ENCODE data around the gene CCDC3. TPM values are rescaled to one million over a fixed set of nuclear protein-coding genes. Genes with fewer than 3 reads are reported as not detected.

Gene CCDC3
- total RNA-seq, 1 experiment from 2014 or later = not detected

- CTCF ChIA-PET = no interaction called here
These were observed 29.4 kb downstream of the CCDC3 start for GRCh38 chr10:12972146-12972545.

GRCh38 chr10:12971001-12971788 is 30.3 kb downstream of the CCDC3 start:
- ChIA-PET CTCF (no interaction called here), POLR2A (ENCODE audit: unreplicated experiment) (interaction anchor here (0.5 kb wide), 1 partner anchor 622 kb away, joined by 6 read pairs; no protein-coding TSS in a partner anchor)
- no peak overlapping the region for H3K4me3 ChIP-seq (ENCODE audit: low read length)
- intact Hi-C loops (cut with micrococcal nuclease) = no loop called here
- H2AFZ ChIP-seq (ENCODE audit: low read length) = no peak overlapping the region
- no TSS peak for BruUV-seq (replicated peaks)
- no peak overlapping the region for H3K4me2 ChIP-seq (ENCODE audit: low read length)
- no peaks in the 10 kb centered on the region for H4K20me1 ChIP-seq (ENCODE audit: low read length)
- no peaks in the 10 kb centered on the region for H3K79me2 ChIP-seq (ENCODE audit: low read length)
- DNase-seq (no peak), ATAC-seq (no peak)
- no peak overlapping the region for H3K27ac ChIP-seq (ENCODE audit: low read length)
- no peaks in the 10 kb centered on the region for H3K36me3 ChIP-seq (ENCODE audit: low read depth, low read length)
- no peaks in the 10 kb centered on the region for H3F3A ChIP-seq (ENCODE audit: low read length, unreplicated experiment)
- no peak overlapping the region for H3K9ac ChIP-seq (ENCODE audit: low read length)
- no peaks in the 10 kb centered on the region for H3K9me2 ChIP-seq (replicated peaks; ENCODE audit: low read length)
- H3K9me3 ChIP-seq (ENCODE audit: low read length) = no peaks in the 10 kb centered on the region
- no peak for TF ChIP-seq CTCF (conservative IDR thresholded peaks at IDR 0.05; ENCODE audit: low read depth, low read length)
- no peak for TF ChIP-seq EZH2 (IDR thresholded peaks at IDR 0.05; ENCODE audit: low read length, unreplicated experiment)
- TF ChIP-seq EZH2phosphoT487 (IDR thresholded peaks at IDR 0.05; ENCODE audit: borderline replicate concordance, low read length) = no peak
- H3K27me3 ChIP-seq (ENCODE audit: low read length) = no peaks in the 10 kb centered on the region
- no peaks in the 10 kb centered on the region for H3K4me1 ChIP-seq (ENCODE audit: insufficient read depth, low read length)

More at GRCh38 chr10:12972146-12972545, 29.4 kb downstream of the CCDC3 start:
- TF ChIP-seq EZH2phosphoT487 (IDR thresholded peaks at IDR 0.05; ENCODE audit: borderline replicate concordance, low read length) = no peak
- no peak for TF ChIP-seq CTCF (conservative IDR thresholded peaks at IDR 0.05; ENCODE audit: low read depth, low read length)
- TF ChIP-seq EZH2 (IDR thresholded peaks at IDR 0.05; ENCODE audit: low read length, unreplicated experiment) = no peak
- no TSS peak for BruUV-seq (replicated peaks)
- Histone ChIP-seq H3K27me3 (ENCODE audit: low read length) (no peaks in the 10 kb centered on the region), H3K9me3 (ENCODE audit: low read length) (no peaks in the 10 kb centered on the region), H4K20me1 (ENCODE audit: low read length) (no peaks in the 10 kb centered on the region), H3K27ac (ENCODE audit: low read length) (no peak overlapping the region), H3K4me1 (ENCODE audit: insufficient read depth, low read length) (no peaks in the 10 kb centered on the region), H3K4me3 (ENCODE audit: low read length) (no peak overlapping the region), H3K9ac (ENCODE audit: low read length) (no peak overlapping the region), H3K36me3 (ENCODE audit: low read depth, low read length) (no peaks in the 10 kb centered on the region), H3K9me2 (replicated peaks; ENCODE audit: low read length) (no peaks in the 10 kb centered on the region), H3F3A (ENCODE audit: low read length, unreplicated experiment) (no peaks in the 10 kb centered on the region), H3K4me2 (ENCODE audit: low read length) (no peak overlapping the region), H3K79me2 (ENCODE audit: low read length) (no peaks in the 10 kb centered on the region), H2AFZ (ENCODE audit: low read length) (no peak overlapping the region)
- DNase-seq (no peak), ATAC-seq (no peak)
- POLR2A ChIA-PET (ENCODE audit: unreplicated experiment) = no interaction called here
- intact Hi-C loops (cut with micrococcal nuclease) = no loop called here

GRCh38 chr10:12969951-12970350 is 31.6 kb downstream of the CCDC3 start:
- Histone ChIP-seq H4K20me1 (ENCODE audit: low read length) (no peaks in the 10 kb centered on the region), H3K27ac (ENCODE audit: low read length) (no peak overlapping the region), H3K9ac (ENCODE audit: low read length) (no peak overlapping the region), H2AFZ (ENCODE audit: low read length) (no peak overlapping the region), H3K9me2 (replicated peaks; ENCODE audit: low read length) (no peaks in the 10 kb centered on the region), H3K27me3 (ENCODE audit: low read length) (no peaks in the 10 kb centered on the region), H3K36me3 (ENCODE audit: low read depth, low read length) (no peaks in the 10 kb centered on the region), H3K4me1 (ENCODE audit: insufficient read depth, low read length) (peaks cover 5% of the 10 kb centered on the region), H3K4me2 (ENCODE audit: low read length) (no peak overlapping the region), H3K79me2 (ENCODE audit: low read length) (no peaks in the 10 kb centered on the region), H3K9me3 (ENCODE audit: low read length) (no peaks in the 10 kb centered on the region), H3K4me3 (ENCODE audit: low read length) (no peak overlapping the region), H3F3A (ENCODE audit: low read length, unreplicated experiment) (no peaks in the 10 kb centered on the region)
- intact Hi-C loops (cut with micrococcal nuclease) = loop anchor here (10.0 kb wide), 1 partner anchor 55 kb away; no protein-coding TSS in a partner anchor
- TF ChIP-seq CTCF (conservative IDR thresholded peaks at IDR 0.05; ENCODE audit: low read depth, low read length) (no peak), EZH2 (IDR thresholded peaks at IDR 0.05; ENCODE audit: low read length, unreplicated experiment) (no peak)
- CTCF ChIA-PET = no interaction called here
- no peak for DNase-seq
- no TSS peak for BruUV-seq (replicated peaks)
- no peak for ATAC-seq
- POLR2A ChIA-PET (ENCODE audit: unreplicated experiment) = no interaction called here
